Fibroblast of pulmonary artery (primary cell): ENCODE results near the gene GALNT18.

Source experiments
- DNase-seq: peaks from one replicate; pipeline ENCODE4 v3.0.0-alpha.2; 2010; ENCODE audit warnings: low read depth
- H3K4me3 ChIP-seq: replicated peaks from 2 replicates; pipeline ENCODE4 v1.5.1; 2011; ENCODE audit warnings: low read depth, mild to moderate bottlenecking, control low read depth, low read length, moderate library complexity
- TF ChIP-seq, protein P1 (sequence below): IDR thresholded peaks from 2 replicates; pipeline ENCODE4 v1.5.1; 2011; ENCODE audit warnings: mild to moderate bottlenecking, control low read depth, low read length, inconsistent platforms; ENCODE audit errors: missing control alignments

Gene GALNT18

DNA sequence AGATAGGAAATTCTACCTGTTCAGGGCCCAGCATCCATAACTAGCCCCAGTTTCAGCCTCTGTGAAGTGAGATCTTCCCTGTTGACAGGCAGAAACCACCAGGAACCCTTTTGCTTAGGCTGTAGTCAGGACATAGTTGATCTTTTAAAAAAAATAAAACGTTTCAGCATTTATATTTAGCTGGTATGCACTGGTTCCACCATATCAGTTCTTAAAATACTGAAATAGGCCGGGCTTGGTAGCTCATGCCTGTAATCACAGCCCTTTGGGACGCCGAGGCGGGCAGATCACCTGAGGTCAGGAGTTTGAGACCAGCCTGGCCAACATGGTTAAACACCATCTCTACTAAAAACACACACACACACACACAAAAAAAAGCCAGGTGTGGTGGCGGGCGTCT, 35.3 kb downstream of the GALNT18 start:
- no peak overlapping the region for H3K4me3 ChIP-seq
- TF ChIP-seq, protein P1, sequence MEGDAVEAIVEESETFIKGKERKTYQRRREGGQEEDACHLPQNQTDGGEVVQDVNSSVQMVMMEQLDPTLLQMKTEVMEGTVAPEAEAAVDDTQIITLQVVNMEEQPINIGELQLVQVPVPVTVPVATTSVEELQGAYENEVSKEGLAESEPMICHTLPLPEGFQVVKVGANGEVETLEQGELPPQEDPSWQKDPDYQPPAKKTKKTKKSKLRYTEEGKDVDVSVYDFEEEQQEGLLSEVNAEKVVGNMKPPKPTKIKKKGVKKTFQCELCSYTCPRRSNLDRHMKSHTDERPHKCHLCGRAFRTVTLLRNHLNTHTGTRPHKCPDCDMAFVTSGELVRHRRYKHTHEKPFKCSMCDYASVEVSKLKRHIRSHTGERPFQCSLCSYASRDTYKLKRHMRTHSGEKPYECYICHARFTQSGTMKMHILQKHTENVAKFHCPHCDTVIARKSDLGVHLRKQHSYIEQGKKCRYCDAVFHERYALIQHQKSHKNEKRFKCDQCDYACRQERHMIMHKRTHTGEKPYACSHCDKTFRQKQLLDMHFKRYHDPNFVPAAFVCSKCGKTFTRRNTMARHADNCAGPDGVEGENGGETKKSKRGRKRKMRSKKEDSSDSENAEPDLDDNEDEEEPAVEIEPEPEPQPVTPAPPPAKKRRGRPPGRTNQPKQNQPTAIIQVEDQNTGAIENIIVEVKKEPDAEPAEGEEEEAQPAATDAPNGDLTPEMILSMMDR = no peak
- DNase-seq = no peak

DNA sequence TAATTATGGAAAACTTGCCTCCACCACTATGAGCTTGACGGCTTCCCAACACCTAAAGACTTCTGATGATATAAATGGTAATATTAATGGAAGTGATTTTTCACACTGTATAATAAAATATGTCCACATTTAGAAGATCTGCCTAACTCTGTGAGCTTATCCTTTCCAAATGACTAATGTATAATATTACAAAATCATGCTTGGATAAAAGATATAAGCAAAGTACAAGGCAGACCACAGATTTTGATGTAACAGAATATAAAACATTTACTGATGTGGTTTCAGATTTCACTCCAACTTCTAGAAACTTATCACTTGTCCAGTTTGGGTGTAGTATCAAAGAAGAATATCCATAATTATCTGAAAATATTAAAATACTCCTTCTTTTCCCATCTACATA, 36.9 kb downstream of the GALNT18 start:
- no peak overlapping the region for H3K4me3 ChIP-seq
- DNase-seq = no peak
- TF ChIP-seq, protein P1 = no peak

DNA sequence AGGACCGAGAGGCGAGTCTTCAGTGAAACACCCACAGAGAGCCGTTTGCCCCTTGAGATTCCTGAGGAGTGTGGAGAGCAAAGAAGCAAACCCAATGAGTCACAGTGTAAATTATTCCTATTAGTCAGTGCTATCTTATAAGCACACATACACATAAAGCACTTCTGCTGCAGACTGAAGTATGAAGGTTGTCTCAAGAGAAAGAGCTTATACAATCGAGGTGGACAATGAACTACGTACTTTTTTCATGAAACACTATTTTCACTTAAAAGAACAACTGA, 37.3 kb downstream of the GALNT18 start:
- TF ChIP-seq, protein P1 = no peak
- no peak overlapping the region for H3K4me3 ChIP-seq
- DNase-seq = peak; percentile 27

DNA sequence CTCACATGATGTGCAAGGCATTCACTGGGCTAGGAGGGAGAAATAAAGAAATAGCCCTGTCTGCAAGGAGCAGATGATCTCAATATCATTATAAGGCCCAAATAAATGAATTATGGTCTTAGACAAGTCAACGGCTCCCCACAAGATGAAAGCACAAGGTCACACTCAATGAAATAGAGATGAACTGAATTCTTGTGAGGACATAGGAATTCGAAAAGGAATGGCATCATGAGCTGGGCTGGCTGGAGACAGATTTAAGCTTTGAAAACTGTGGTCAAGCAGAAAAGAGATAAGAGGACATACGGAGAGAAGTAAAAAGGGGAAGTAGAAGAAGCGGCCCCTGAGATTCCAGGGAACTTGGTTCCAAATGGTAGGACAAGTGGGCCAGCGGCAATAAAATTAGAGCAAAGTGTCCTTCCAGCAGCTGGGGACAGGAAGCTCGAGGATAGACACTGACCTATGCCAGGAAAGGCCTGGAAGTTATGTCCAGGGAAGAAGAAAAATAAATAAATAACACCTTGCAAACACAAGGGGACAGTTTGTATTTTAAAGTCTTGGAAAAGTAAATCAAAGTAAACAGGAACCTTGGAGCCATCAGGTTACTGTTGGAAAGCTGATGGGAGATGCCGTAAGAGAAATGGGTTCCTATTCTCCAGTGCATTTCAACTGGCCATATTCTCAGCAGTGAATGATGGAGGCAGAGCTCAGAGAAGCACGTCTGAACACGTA, 37.8 kb downstream of the GALNT18 start:
- TF ChIP-seq, protein P1 = no peak
- H3K4me3 ChIP-seq = no peak overlapping the region

DNA sequence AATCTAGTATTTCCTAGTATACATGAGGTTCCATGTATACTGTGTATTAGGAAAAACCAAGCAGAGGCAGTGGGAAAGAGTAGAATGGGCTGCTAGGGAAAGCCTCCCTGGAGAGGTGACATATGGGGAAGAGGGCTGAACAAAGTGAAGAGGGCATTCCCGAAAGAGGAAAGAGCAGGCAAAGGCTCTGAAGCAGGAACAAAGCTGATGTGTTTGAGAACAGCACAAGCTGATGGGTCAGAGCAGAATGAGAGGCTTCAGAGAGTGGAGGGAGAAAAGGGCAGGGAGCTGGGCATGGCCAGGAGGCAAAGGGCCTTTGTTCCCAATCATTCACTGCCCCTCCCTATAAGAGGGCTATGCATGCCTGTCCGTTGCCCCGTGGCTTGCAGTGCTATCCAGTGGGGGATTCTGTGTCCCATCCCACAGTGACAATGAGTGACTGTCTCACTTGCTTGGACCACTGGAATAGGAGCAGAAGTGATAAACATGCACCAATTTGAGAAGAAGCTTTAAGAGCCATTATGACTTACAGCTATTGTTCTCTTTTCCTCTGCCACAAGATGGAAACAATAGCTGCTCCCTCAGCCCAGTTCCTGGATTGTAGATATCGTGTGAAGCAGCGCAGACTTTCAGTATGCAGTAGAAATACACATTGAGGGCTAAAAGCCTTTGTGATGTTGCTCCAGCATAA, 39.6 kb downstream of the GALNT18 start:
- DNase-seq = peak; percentile 2
- TF ChIP-seq, protein P1 = no peak
- no peak overlapping the region for H3K4me3 ChIP-seq

More for the DNA sequence above, 37.8 kb downstream of the GALNT18 start:
- DNase-seq = no peak

DNA sequence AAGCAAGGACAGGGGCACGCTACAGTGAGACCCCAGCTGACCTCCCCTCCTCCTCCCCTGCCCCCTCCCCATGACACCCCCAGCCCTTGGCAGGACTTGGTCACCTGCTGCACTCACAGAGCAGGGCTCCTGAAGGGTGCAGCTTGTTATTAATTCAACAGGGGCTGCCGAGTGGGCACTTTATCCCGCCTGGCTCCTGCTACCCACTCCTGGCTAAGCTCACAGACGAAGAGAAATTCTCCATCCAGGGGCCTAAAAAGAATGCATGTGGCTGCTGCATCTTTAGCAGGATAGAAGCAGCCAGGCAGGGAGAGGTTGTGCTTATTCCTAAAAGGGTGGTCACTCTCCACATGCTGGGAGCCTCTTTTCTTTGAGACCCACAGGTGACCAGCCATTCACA, 40.3 kb downstream of the GALNT18 start:
- H3K4me3 ChIP-seq = no peak overlapping the region
- TF ChIP-seq, protein P1 = no peak
- DNase-seq = no peak
